ENCODE results near the gene CEP350. TPM values are rescaled to one million over a fixed set of nuclear protein-coding genes. Genes with fewer than 3 reads are reported as not detected.

CEP350 gene
- total and polyA plus RNA-seq, 2 of the 4 experiments (the other 2 are of a cell fraction), result 5.0 to 36.4 TPM

GRCh38 chr1:179951383-179952144 is 3.0 kb upstream of the CEP350 start:
- H3K27me3 ChIP-seq (ENCODE audit: control insufficient read depth, insufficient read depth, low read length), result no peaks in the 10 kb centered on the region
- no peak overlapping the region for H3K4me2 ChIP-seq (ENCODE audit: low read depth, low read length)
- H2AK5ac ChIP-seq (ENCODE audit: low read depth, low read length), result no peak overlapping the region
- no peak overlapping the region for H2BK5ac ChIP-seq (ENCODE audit: low read depth, low read length, poor library complexity, severe bottlenecking)
- no peaks in the 10 kb centered on the region for H3K9me3 ChIP-seq (ENCODE audit: control insufficient read depth, insufficient read depth, low read length)
- H2BK120ac ChIP-seq (ENCODE audit: low read depth, low read length), result no peak overlapping the region
- no peak overlapping the region for H2BK20ac ChIP-seq (ENCODE audit: low read depth, low read length)
- intact Hi-C loops (cut with micrococcal nuclease) (loop anchor here (5.0 kb wide), 1 partner anchor 69 kb away; the partner anchor contains the start of gene TOR1AIP1), in situ Hi-C loops (cut with MboI; ENCODE audit: low sequenced_read_pairs) (no loop called here), dilution Hi-C loops (cut with HindIII; ENCODE audit: low sequenced_read_pairs, unreplicated experiment) (no loop called here)
- no peak overlapping the region for H4K5ac ChIP-seq (ENCODE audit: low read depth, low read length)
- TF ChIP-seq CHD1 (IDR thresholded peaks at IDR 0.05; ENCODE audit: low read depth, low read length) (no peak), CEBPB (IDR thresholded peaks at IDR 0.05; ENCODE audit: low read depth, low read length) (no peak), RCOR1 (IDR thresholded peaks at IDR 0.05; ENCODE audit: insufficient replicate concordance, low read length) (no peak), POLR2A (IDR thresholded peaks at IDR 0.05; ENCODE audit: low read depth, low read length) (no peak), MAFK (IDR thresholded peaks at IDR 0.05; ENCODE audit: low read depth, low read length) (no peak), RAD21 (IDR thresholded peaks at IDR 0.05; ENCODE audit: low read length) (no peak)
- no peak overlapping the region for H4K8ac ChIP-seq (ENCODE audit: low read depth in 2 of 2, low read length in 2 of 2)
- H3K79me1 ChIP-seq (ENCODE audit: low read depth in 1 of 2, low read length in 2 of 2), result peaks cover 0 to 4% of the 10 kb centered on the region in 2 experiments; a peak in 1 of 4 replicates
- no peaks in the 10 kb centered on the region for H3K9me1 ChIP-seq (ENCODE audit: insufficient read depth, low read length)
- POLR2A ChIA-PET (ENCODE audit: unreplicated experiment), result no interaction called here
- DNase-seq (no peak), ATAC-seq (ENCODE audit: low read depth) (no peak)
- no peak overlapping the region for H3K27ac ChIP-seq (ENCODE audit: insufficient read depth, low read length)
- CTCF ChIA-PET, result interaction anchor here (1.1 kb wide), 1 partner anchor 37 kb away, joined by 3 read pairs; no protein-coding TSS in a partner anchor
- no peak overlapping the region for H3K9ac ChIP-seq (ENCODE audit: low read depth, low read length)
- no peak overlapping the region for H3K23ac ChIP-seq (ENCODE audit: low read depth, low read length)
- no peaks in the 10 kb centered on the region for H3K36me3 ChIP-seq (ENCODE audit: control insufficient read depth, insufficient read depth, low read length)
- H4K91ac ChIP-seq (ENCODE audit: insufficient read depth, low read depth, low read length), result no peak overlapping the region
- H3K4me1 ChIP-seq (ENCODE audit: control insufficient read depth, insufficient read depth, low read length), result peaks cover 2% of the 10 kb centered on the region; the same call in 1 of the 2 replicates
- no peak overlapping the region for H3K4ac ChIP-seq (ENCODE audit: low read depth, low read length)
- BruUV-seq (replicated peaks), result no TSS peak
- no peak overlapping the region for H3K14ac ChIP-seq (replicated peaks; ENCODE audit: low read depth, low read length)
- H4K20me1 ChIP-seq (ENCODE audit: insufficient read depth, low read length), result no peaks in the 10 kb centered on the region; the same call in 1 of the 2 replicates
- no peak overlapping the region for H2AK9ac ChIP-seq (replicated peaks; ENCODE audit: low read depth, low read length, poor library complexity)
- H3K56ac ChIP-seq (ENCODE audit: extremely low read depth, insufficient read depth, low read length), result no peak overlapping the region
- no peak overlapping the region for H3K18ac ChIP-seq (ENCODE audit: low read depth, low read length)
- no peak overlapping the region for H3K4me3 ChIP-seq (ENCODE audit: insufficient read depth, low read depth, low read length)
- 100% methylated on average over 1 of the region's 10 CpGs; no CpG with 5 or more reads in 1 of the 2 experiments for WGBS, 2 experiments (ENCODE audit: extremely low coverage in 2 of 2, insufficient read length in 1 of 2)
- H2BK15ac ChIP-seq (ENCODE audit: low read depth, low read length), result no peak overlapping the region
- no peak overlapping the region for H2AFZ ChIP-seq (replicated peaks; ENCODE audit: low read length, poor library complexity)
